A673 (cell line): ENCODE measurements around the gene LHFPL2. TPM values are rescaled to one million over a fixed set of nuclear protein-coding genes. Genes with fewer than 3 reads are reported as not detected.

Experiments used
- BruUV-seq: library from RNA; stranded (reverse); fragments of 400-500 nt; replicated peaks from 2 replicates; lab custom pipeline; 2021; lab: Mats Ljungman, UMichigan
- CTCF ChIA-PET: fragments of 300-600 bp; sonication (Branson Sonifier 250); formaldehyde crosslinking; loops from one replicate; lab custom pipeline; 2022; ENCODE audit warnings: antibody characterized with exemption; lab: Charles Lee
- POLR2A ChIA-PET: fragments of 300-600 bp; sonication (Branson Sonifier 250); formaldehyde crosslinking; loops from one replicate; lab custom pipeline; 2022; ENCODE audit warnings: antibody characterized with exemption; ENCODE audit not compliant: low non-redundant PET; lab: Charles Lee
- DNase-seq: peaks from one replicate; pipeline ENCODE4 v3.0.0-alpha.2; 2015; ENCODE audit warnings: low spot score
- H3K27ac ChIP-seq: fragments of 200-600 bp; sonication (generic); 2 replicates; pipeline ENCODE4 v1.5.1; 2016; ENCODE audit warnings: mixed run types, low read depth, mild to moderate bottlenecking, mixed read lengths, antibody characterized with exemption, low read length; ENCODE audit not compliant: poor library complexity, severe bottlenecking
- H3K27me3 ChIP-seq: fragments of 200-600 bp; sonication (generic); replicated peaks from 2 replicates; pipeline ENCODE4 v1.6.1; 2017; ENCODE audit warnings: mixed run types, low read depth, mild to moderate bottlenecking, mixed read lengths, antibody characterized with exemption, low read length; ENCODE audit not compliant: insufficient read depth, poor library complexity
- H3K36me3 ChIP-seq: fragments of 200-600 bp; sonication (generic); 2 replicates; pipeline ENCODE4 v1.6.1; 2016; ENCODE audit warnings: mixed run types, mild to moderate bottlenecking, mixed read lengths, antibody characterized with exemption, low read length; ENCODE audit not compliant: insufficient read depth, poor library complexity, severe bottlenecking
- H3K4me1 ChIP-seq: fragments of 200-600 bp; sonication (generic); 2 replicates; pipeline ENCODE4 v1.6.1; 2017; ENCODE audit warnings: mixed run types, mild to moderate bottlenecking, mixed read lengths, antibody characterized with exemption, low read length; ENCODE audit not compliant: insufficient read depth, poor library complexity, severe bottlenecking
- H3K4me3 ChIP-seq: fragments of 200-600 bp; sonication (generic); 2 replicates; pipeline ENCODE4 v1.5.1; 2016; ENCODE audit warnings: low read depth, mixed run types, mild to moderate bottlenecking, mixed read lengths, low read length; ENCODE audit not compliant: poor library complexity, severe bottlenecking
- H3K9me3 ChIP-seq: fragments of 200-600 bp; sonication (generic); 2 replicates; pipeline ENCODE4 v1.6.1; 2016; ENCODE audit warnings: mixed run types, low read depth, mild to moderate bottlenecking, mixed read lengths, antibody characterized with exemption, low read length; ENCODE audit not compliant: poor library complexity, severe bottlenecking
- EZH2 ChIP-seq: fragments of 200-600 bp; sonication (generic); IDR thresholded peaks from 2 replicates; pipeline ENCODE4 v1.6.1; 2017; ENCODE audit warnings: borderline replicate concordance, low read depth, mild to moderate bottlenecking, mixed read lengths, antibody characterized with exemption, low read length; ENCODE audit not compliant: poor library complexity, severe bottlenecking
- intact Hi-C: fragments of 100-400 bp; cut with micrococcal nuclease; formaldehyde crosslinking; loops from one replicate; pipeline ENCODE4 v1.10.0; 2022; ENCODE audit not compliant: unreplicated experiment
- total RNA-seq: library from RNA; stranded (reverse); gene quantifications from 2 replicates; pipeline ENCODE4 v1.2.3, GENCODE V29; 2021
- TF ChIP-seq, protein P1 (sequence below): fragments of 300-800, 200-600 bp; sonication (generic); conservative IDR thresholded peaks from 2 replicates; pipeline ENCODE4 v1.5.1; 2017; ENCODE audit warnings: low read depth, mild to moderate bottlenecking, antibody characterized with exemption, low read length, moderate library complexity, mixed read lengths

Gene LHFPL2
- total RNA-seq, 1 experiment from 2014 or later, result 6.2 TPM

DNA sequence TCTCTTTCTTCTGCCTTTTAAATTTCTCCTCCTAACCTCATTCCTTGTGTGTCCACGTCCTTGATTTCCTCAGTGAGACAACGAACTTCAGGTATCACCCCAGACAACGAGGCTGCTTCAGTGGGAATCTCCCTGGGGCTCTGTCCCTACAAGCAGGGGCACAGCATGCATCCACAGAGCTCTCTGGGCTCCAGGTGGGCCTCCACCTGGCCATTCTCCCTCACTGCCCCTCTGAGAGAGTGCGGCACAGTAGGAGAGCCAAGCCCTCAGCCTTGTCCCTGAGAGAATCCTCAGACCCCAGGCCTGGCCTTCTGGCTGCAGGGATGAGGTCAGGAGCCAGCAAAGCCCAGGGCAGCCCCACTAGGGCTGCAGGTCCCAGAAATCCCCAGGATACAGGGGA is 105.3 kb downstream of the LHFPL2 start:
- Histone ChIP-seq H3K27me3 (no peaks in the 10 kb centered on the region), H3K27ac (no peak overlapping the region), H3K4me1 (peaks cover 11% of the 10 kb centered on the region), H3K4me3 (no peak overlapping the region), H3K36me3 (no peaks in the 10 kb centered on the region), H3K9me3 (no peaks in the 10 kb centered on the region)
- intact Hi-C loops, result no loop called here
- BruUV-seq, result no TSS peak
- TF ChIP-seq EZH2, result no peak
- POLR2A ChIA-PET, result no interaction called here
- no peak for DNase-seq
- CTCF ChIA-PET, result no interaction called here

DNA sequence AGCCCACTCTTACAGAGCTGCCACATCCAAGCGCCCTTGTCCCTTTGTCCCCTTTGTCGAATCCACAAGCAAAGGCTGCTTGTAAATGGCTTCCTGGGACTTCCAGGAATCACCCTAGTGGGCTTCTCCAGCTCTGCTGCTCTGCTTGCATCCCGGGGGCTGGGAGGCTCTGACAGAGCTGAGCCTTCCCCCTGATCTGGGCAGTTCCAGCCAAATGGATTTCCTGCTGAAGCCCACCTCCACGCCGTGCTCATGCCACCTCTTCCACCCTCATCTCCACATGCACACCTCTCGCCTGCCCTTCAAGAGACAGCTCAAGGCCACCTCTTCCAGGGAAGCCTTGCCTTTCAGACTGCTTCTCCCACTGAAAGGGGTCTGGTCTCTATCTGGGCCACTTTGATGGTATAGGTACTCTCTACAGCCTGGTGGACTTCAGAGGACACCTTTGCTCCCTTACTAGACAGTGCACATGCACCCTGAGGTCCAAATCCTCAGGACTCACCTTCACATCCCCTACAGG is 106.2 kb downstream of the LHFPL2 start:
- H3K27ac ChIP-seq, result no peak overlapping the region
- DNase-seq, result no peak
- H3K4me1 ChIP-seq, result peaks cover 4% of the 10 kb centered on the region
- H3K4me3 ChIP-seq, result no peak overlapping the region
- POLR2A ChIA-PET, result no interaction called here
- no peak for TF ChIP-seq EZH2
- TF ChIP-seq, protein P1, sequence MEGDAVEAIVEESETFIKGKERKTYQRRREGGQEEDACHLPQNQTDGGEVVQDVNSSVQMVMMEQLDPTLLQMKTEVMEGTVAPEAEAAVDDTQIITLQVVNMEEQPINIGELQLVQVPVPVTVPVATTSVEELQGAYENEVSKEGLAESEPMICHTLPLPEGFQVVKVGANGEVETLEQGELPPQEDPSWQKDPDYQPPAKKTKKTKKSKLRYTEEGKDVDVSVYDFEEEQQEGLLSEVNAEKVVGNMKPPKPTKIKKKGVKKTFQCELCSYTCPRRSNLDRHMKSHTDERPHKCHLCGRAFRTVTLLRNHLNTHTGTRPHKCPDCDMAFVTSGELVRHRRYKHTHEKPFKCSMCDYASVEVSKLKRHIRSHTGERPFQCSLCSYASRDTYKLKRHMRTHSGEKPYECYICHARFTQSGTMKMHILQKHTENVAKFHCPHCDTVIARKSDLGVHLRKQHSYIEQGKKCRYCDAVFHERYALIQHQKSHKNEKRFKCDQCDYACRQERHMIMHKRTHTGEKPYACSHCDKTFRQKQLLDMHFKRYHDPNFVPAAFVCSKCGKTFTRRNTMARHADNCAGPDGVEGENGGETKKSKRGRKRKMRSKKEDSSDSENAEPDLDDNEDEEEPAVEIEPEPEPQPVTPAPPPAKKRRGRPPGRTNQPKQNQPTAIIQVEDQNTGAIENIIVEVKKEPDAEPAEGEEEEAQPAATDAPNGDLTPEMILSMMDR, result no peak
- CTCF ChIA-PET, result no interaction called here
- H3K36me3 ChIP-seq, result no peaks in the 10 kb centered on the region
- intact Hi-C loops, result no loop called here
- H3K9me3 ChIP-seq, result no peaks in the 10 kb centered on the region
- no TSS peak for BruUV-seq
- no peaks in the 10 kb centered on the region for H3K27me3 ChIP-seq

DNA sequence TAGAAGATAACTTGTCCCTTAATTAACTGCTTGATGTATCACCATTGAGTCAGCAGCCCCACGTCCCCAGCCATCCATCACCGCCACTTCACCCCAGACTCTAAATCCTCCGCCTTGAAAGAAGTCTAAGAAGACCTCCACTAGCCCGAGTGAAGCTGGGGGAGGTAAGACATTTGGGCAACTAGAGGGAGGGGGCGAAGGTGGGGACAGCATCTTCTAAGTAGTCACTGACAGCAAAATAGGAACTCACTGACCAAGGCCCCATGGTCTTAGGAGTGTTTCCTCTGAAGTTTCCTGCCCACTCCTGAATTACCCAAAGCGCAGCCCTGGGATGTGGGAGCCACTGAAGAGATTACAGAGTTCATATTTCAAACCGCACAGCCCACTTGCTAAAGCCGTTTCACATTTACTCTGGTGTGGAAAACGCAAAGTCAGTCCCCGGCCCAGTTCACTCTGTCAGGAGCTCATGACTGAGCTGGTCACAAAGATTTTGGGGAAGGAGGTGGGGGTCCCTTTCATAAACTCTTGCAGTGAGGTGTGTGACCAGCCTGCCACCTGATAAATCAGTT is 107.4 kb downstream of the LHFPL2 start:
- intact Hi-C loops, result no loop called here
- Histone ChIP-seq H3K4me1 (no peaks in the 10 kb centered on the region), H3K27ac (no peak overlapping the region), H3K4me3 (no peak overlapping the region), H3K36me3 (no peaks in the 10 kb centered on the region), H3K9me3 (no peaks in the 10 kb centered on the region), H3K27me3 (no peaks in the 10 kb centered on the region)
- TF ChIP-seq, protein P1, result no peak
- TF ChIP-seq EZH2, result no peak
- no peak for DNase-seq
- ChIA-PET CTCF (no interaction called here), POLR2A (no interaction called here)
- no TSS peak for BruUV-seq
